Hematopoietic multipotent progenitor cell treated with erythropoietin and hydrocortisone succinate and interleukin-3 and kit ligand, for 6 days (in vitro differentiated cells): Measurements from ENCODE around the gene USP25.

Experiments
- DNase-seq: peaks from one replicate; pipeline ENCODE4 v3.0.0-alpha.2; 2015

Gene USP25, protein sequence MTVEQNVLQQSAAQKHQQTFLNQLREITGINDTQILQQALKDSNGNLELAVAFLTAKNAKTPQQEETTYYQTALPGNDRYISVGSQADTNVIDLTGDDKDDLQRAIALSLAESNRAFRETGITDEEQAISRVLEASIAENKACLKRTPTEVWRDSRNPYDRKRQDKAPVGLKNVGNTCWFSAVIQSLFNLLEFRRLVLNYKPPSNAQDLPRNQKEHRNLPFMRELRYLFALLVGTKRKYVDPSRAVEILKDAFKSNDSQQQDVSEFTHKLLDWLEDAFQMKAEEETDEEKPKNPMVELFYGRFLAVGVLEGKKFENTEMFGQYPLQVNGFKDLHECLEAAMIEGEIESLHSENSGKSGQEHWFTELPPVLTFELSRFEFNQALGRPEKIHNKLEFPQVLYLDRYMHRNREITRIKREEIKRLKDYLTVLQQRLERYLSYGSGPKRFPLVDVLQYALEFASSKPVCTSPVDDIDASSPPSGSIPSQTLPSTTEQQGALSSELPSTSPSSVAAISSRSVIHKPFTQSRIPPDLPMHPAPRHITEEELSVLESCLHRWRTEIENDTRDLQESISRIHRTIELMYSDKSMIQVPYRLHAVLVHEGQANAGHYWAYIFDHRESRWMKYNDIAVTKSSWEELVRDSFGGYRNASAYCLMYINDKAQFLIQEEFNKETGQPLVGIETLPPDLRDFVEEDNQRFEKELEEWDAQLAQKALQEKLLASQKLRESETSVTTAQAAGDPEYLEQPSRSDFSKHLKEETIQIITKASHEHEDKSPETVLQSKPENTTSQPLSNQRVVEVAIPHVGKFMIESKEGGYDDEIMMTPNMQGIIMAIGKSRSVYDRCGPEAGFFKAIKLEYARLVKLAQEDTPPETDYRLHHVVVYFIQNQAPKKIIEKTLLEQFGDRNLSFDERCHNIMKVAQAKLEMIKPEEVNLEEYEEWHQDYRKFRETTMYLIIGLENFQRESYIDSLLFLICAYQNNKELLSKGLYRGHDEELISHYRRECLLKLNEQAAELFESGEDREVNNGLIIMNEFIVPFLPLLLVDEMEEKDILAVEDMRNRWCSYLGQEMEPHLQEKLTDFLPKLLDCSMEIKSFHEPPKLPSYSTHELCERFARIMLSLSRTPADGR

DNA sequence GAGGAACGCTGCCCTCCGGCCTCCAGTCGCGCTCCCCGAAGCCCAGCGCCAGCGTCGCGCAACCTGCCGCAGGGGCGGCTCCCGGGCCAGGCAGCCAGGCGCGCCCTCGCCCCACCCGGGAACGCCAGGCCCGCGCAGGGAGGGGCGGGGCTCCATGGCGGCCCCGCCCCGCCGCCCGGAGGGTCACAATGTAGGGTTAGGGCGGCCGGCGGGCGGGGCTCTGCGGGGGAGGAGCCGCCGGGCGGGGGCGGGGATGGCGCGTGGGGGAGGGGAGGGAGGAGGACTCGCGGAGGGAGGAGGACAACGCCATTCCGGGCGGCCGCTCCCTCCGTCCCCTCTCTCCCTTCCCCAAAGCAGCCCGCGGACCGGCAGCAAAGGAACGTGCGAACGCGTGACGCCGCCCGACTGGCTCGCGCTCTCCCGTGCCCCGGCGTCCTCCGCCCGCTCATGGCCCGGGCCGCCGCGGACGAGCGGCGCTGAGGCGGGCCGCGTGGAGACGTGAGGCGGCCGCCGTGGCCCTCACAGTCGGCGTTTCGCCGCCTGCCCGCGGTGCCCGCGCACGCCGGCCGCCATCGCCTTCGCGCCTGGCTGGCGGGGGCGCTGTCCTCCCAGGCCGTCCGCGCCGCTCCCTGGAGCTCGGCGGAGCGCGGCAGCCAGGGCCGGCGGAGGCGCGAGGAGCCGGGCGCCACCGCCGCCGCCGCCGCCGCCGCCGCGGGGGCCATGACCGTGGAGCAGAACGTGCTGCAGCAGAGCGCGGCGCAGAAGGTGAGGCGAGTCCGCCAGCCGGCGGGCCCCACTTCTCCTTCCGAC, at the start of gene USP25:
USP25 (plus strand) TSS at position 309 of the 810 bp plus-strand sequence; CDS start at position 721, 412 bp downstream.
- DNase-seq, result peak; percentile 91

DNA sequence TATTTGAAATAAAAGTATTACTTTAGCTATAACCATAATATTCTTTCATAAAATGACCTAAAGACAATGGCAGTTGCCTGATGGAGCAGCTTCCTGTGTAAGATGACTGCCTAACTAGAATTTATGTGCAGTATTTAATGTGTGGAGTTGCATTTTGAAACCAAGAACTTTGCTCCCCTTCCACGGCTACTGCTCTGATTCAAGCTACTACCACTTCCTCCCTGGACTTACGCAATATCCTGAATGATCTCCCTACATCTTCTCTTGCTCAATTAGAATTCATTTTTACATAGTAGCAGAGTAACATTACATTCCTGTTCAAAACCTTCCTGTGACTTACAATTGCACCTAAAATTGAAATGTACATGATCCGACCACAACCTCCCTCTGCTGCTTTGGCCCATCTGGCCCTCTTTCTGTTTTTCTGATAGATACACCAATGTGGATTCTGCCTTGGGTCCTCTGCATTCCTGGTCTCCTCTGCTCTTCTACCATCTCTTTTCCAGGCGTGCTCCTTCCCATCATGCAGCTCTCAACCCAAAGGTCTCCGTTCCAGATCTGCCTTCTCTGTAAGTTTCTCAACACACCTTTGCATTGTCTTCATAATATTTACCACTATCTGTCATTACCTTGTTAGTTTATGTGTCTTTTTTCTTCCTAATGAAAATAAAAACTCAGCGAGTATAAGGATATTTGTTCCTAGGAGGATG, 47.4 kb upstream of the USP25 start:
- peak; percentile 60 for DNase-seq

DNA sequence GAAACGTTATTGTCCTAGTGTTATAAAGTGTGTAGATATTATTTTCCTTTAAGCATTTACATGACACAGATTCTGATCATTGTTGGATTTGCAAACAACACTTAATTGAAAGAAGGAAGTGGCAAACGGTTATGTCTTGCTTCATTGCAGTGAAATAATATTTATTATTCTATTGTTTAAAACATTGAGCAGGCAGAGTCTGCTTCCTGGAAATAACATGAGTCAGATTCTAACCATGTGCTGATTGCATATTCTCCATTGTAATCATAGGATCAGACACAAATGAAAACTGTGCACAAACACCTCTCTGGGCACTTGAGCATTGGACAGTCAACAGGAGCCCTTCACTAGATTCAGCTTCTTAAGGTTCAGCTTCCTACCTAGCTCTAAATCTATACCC, 46.8 kb upstream of the USP25 start:
- peak; percentile 28 for DNase-seq

DNA sequence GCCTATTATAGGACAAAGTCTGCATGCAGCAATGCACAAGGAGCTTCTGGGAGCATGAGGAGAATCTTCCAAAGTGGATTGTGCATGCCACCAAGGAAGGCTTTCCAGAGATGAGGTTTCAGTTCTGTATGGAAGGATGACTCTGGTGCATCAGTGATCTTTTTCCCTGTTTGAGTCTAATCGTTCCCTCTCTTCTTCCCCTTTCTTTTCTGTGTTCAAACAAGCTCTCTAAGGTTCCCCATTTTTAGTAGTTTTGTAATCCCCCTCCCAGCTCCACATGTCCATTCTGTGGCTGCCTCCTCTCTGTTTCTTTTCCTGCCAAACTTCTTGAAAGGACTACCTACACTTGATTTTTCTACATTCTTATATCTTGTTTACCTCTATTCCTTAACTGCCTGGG, 43.3 kb upstream of the USP25 start:
- DNase-seq, result peak; percentile 30

DNA sequence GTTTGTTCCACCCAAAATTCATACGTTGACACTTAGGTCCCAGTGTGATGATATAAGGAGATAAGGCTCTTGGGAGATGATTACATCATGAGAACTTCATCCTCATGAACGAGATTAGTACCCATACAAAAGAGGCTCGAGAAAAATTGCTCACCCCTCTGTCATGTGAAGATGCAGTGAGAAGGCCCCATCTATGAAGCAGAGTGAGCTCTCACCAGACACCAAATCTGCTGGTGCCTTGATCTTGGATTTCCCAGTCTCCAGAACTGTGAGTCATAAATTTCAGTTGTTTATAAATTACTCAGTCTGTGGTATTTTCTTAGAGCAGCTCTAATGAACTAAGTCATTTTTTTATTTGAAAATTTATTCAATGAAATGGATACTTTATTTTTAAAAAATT, 42.6 kb upstream of the USP25 start:
- DNase-seq, result no peak

DNA sequence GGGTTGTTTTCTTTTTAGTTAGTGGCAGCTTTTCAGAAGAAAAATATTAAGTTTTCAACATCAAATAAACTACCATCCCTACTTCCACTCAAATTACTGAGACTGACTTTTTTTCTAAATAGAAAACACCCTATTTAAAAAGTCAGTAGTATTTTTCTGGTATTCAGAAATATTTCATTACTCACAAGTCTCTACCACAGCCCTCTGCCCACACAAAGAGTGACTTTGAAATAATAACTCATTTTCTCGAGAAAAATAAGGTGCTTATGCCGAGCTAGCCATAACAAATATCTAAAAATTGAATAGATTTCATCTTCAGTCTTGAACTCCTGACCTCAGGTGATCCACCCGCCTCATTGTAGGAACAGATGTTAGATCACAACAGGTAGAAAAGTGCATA, 41.8 kb upstream of the USP25 start:
- DNase-seq, result no peak

DNA sequence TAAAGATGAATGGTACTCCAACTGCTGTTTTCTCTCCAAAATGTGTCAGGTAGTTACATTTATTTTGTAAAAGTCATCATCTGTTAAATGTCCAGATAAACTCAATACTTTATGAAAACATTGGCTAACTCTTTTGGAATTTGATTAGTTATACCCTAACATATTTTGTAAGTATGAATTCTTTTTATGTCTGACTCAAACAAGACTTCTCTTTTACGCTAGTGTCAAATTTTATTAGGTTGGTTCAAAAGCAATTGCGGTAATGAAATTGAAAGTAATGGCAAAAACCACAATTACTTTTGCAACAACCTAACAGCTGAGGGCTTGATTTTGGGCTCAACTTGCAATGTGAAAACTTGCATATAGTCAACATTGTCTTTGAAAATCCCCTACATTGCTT, 41.0 kb upstream of the USP25 start:
- DNase-seq, result peak; percentile 11

DNA sequence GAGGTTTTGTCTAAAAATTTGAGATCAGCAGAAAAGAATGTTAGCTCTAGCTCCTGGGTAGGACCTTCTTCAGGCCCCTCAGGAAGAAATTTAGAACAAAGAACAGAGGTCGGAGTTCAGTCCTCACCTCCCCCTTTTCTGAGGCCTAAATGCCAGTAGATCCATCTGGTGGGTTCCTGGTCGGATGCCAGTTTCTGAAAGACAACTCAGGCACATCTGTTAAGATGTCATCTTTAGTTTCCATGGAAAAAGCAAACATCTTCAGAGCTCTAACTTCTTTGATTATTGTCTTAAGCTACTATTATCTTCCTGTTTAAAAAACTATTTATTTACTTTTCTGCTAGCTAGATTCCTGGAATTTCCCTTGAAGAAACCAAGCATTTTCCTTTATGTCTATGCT, 37.1 kb upstream of the USP25 start:
- no peak for DNase-seq

DNA sequence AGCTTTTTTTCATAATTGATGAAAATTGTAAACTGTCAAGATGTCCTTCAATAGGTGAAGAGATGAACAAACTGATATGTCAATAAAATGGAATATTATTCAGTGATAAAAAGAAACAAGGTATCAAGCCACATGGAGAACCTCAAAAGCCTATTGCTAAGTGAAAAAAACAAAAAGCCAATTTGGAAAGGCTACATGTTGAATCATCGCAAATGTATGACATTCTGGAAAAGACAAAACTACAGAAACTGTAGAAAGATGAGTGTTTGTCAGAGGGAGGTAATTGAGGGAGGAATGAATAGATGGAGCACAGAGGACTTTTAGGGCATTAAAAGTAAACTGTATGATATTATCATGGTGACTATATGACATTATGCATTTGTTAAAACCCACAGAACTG, 34.5 kb upstream of the USP25 start:
- no peak for DNase-seq

DNA sequence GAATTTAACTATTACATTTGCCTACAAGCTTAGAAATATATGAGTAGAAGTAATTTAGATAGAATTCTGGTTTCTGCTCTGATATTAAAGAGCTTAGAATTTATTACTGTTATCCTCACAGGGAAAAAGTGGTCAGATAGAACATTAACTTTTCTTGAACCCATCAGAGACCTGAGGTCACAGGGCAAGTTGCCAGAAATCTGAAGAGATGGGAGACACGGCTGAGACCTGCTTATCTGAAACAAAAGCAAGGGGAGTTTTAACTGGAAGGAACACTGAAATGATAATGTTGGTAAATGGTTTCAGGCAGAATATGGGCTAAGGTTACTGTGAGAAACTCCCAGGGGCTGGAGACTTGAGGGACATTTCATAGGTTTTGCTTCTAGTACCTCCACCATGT, 28.0 kb upstream of the USP25 start:
- DNase-seq, result peak; percentile 22

DNA sequence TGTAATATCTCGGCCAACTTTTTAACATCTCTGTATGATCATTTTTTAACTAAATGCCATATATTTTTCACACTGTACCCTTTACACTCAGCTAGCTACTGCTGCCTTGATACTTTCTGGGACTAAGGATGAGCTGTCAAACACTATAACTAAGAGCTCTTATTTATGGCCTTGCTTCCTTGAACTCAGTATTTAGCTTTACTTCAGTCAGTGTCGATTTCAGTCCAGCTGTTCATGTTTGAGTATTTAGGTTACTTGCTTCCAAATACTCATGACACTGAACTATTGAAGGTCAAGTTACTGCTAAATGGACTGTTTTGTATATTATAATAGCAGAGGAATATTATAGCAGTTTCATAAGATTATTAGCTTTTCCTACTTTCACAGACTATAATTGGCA, 25.9 kb upstream of the USP25 start:
- no peak for DNase-seq

DNA sequence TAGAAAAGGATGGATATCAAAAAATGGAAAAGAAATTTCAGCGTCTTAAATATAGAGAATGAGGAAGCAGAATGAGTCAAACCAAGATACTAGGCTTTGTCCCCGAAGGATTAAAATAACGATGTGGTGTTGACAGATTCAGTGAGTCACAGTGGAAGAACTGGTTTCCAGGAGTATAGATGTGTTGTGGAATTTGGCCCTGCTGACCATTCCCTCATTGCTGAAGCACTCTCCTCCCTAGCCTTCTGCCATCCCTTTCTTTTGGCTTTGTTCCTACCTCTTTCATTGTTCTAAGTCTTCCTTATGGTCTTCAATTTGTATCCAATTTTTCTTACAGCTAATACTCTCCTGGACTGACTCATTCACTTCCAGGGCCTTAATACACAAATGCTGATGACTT, 23.1 kb upstream of the USP25 start:
- DNase-seq, result no peak

DNA sequence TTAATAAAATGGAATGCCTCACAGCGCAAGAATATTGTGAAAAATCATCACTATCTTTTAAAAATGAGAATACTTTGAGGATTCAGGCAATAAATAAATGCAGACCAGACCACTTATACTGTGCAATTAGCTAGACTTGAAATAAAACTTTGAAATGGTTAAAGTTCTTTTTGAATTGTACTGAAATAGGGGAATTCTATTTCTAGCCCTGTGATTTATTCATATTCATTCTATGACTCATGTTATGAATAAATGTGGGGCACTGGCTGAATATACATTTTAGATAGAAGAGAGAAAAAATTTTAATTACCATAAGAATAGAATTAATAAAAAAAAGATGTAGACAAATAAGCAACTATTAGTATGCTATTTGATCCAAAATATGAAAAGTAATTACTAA, 16.4 kb upstream of the USP25 start:
- DNase-seq, result no peak

DNA sequence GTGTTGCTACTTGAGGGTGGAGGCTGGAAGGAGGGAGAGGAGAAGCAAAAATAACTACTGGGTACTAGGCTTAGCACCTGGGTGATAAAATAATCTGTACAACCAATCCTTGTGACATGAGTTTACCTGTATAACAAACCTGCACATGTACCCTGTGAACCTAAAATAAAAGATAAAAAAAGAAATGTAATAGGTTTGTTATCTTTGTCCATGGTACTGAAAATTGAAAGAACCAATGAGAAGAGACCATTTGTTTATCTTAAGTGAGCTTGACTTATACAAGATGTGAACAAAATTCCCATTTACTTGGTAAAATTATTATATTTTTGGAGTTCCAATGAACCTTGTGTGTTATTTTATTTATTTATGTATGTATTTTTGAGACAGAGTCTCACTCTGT, 11.1 kb upstream of the USP25 start:
- DNase-seq, result no peak

DNA sequence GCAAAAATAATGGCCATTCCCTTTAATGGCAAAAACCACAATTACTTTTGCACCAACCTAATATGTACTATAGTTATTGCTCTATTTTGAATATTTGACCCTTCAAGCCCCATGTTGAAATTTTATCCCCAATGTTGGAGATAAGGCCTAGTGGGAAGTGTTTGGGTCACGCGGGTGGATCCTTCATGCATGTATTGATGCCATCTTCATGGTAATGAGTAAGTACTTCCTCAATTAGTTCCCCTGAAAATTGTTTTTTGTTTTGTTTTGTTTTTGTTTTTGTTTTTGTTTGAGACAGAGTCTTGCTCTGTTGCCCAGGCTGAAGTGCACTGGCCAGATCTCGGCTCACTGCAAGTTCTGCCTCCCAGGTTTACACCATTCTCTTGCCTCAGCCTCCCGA, 9.8 kb upstream of the USP25 start:
- no peak for DNase-seq

DNA sequence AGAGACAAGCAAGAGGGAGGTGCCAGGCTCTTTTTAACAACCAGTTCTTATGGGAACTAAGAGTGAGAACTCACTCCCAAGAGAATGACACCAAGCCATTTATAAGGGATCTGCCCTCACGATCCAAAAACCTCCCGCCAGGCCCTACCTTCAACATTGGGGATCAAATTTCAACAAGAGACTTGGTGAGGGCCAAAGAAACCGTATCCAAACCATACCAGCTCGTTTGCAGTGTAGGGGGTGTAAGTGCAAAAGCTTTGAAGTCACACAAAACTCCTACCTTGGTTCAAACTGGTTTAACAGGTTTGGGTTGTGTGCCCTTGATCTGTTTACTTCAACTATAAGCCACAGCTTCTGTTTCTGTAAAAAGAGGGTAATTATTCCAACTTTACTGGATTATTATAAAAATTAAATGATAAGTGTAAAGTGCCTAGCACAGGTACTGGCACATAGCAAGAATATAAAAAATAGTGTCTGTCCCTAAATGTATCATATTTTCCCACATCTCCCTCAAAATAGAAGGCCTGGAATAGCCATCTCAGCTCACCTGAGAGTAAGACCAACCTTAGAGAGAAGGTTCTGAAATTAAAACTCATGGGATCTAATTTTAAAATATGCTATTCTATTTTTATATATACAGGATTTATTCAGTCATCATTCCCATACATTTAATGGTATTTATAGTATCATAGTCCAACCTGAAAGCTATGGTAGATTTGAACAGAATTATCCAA, 7.0 kb upstream of the USP25 start:
- DNase-seq, result no peak

DNA sequence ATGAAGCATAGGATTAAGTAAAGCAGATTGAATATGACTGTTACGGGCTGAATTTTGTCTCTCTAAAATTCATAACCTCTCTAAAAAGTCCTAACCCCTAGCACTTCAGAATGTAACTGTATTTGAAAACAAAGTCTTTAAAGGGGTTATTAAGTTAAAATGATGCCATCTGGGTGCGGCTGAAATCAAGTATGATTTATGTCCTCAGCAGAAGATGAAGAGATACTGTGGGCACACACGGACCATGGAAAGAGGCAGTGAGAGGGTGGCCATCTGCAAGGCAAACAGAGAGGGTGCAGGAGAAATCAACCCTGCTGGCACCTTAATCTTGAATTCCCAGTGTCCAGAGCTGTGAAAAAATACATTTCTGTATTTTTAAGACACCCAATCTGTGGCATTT, 3.8 kb upstream of the USP25 start:
- no peak for DNase-seq

DNA sequence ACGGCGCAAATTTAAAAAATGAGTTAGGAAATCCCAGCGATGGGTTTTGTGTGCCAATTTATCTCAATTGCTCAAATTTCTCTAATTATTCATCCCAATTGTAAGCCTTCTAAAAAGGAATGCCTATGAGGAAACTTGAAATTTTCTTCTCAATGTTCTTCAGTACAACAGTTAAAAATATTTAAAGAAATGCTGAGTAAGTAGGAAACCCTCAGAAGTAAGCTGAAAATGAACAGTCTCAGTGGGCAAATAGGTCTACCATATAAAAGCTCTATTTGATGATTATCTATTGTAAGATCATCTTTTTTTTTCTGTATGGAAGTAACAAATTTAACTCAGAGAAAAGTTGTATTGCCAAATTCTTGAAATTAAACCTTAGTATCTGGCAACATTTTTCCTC, 1.7 kb upstream of the USP25 start:
- DNase-seq, result no peak

DNA sequence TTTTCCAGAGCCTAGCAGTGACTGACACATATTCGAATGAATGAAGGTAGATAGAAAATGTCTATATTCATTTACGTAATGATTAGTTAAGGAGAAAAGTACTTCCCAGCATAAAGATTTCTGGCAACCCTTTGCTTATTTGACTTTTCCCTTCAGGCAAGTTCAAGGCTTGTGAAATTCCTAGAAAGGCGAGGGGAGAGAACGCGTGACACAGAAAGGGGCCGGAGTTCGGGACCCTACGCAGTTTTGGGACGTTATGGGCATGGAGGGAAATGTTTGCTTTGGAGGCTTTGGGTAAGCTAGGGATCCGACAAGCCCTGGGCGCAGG, 472 bp upstream of the USP25 start:
- DNase-seq, result no peak

DNA sequence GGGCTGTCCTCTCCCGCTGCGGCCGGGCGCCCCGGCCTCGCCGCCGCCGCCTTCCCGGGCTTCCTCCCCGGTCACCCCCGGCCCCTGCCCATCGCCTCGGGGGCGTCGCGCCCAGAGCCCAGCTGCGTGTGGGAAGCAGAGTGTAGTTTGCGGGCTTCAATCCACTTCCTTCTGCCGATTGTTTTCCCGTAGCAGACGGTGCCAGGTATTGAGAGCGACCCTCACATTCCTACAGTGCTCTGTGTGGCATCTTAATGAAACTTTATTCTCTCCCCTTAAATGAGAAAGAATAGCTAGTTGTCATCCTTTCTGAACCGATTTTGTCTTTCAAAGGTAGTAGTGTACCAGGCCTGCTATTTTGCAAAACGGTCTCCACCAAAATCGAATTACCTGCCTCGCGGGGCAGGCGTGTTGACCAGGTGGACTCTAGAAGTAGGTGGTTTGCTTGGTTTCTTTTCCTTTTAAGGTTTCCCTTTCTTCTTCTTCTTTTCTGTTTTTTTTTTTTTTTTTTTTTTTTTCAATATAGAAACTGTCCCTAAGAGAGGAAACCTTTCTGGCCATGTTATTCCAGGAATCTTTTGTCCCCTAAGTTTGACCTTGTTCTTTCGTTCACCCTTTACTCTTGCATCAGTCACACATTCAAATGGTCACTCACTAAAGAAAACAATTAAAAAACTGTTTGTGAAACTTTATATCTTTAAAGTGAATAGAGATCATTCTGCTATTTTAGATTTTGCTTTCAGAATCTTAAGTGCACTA, 881 bp downstream of the USP25 start:
- DNase-seq, result peak; percentile 45

DNA sequence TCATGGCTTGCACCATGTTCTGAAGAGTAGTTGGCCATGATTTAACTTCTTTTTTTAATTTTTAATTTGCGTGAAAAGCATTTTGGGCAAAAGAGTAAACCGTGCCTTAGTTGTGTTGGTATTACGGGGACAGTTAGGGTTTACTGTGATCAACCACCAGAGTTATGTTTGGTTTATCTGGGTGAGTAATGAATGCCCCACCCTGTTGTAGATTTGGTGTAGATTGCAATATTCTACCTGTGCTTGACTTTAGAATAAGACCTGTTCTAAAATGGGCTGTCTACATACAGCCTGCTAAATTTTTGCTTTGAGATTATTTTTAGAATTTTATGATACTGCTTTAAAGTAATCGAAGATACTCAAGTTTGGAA, 1.4 kb downstream of the USP25 start:
- DNase-seq, result peak; percentile 57
